ENCODE measurements around the gene MCL1. TPM values are rescaled to one million over a fixed set of nuclear protein-coding genes. Genes with fewer than 3 reads are reported as not detected.

The MCL1 gene
- total RNA-seq, 1 donor from 2014 or later = 212 TPM

GRCh38 chr1:150579945-150580642 is 684 bp upstream of the MCL1 start:
- TF ChIP-seq CTCF (IDR thresholded peaks at IDR 0.05; ENCODE audit: unreplicated experiment) = no peak
- Mint-ChIP-seq H3K4me1 (ENCODE audit: low read depth) (peaks cover 27% of the 10 kb centered on the region), H3K27ac (peak overlapping the region; percentile 99), H3K27me3 (no peaks in the 10 kb centered on the region), H3K4me3 (ENCODE audit: low read depth) (peak overlapping the region; percentile 84), H3K36me3 (ENCODE audit: insufficient read depth) (peaks cover 34% of the 10 kb centered on the region), H3K9me3 (ENCODE audit: low read depth) (no peaks in the 10 kb centered on the region)
- no peak for DNase-seq (ENCODE audit: low spot score, unreplicated experiment)

- DNase-seq (ENCODE audit: low spot score, unreplicated experiment) = no peak
- H3K4me1 Mint-ChIP-seq (ENCODE audit: low read depth) = peaks cover 35% of the 10 kb centered on the region
- no peaks in the 10 kb centered on the region for H3K9me3 Mint-ChIP-seq (ENCODE audit: low read depth)
- no peaks in the 10 kb centered on the region for H3K27me3 Mint-ChIP-seq
- H3K27ac Mint-ChIP-seq = peak overlapping the region; percentile 100
- peak overlapping the region; percentile 95 for H3K4me3 Mint-ChIP-seq (ENCODE audit: low read depth)
- H3K36me3 Mint-ChIP-seq (ENCODE audit: insufficient read depth) = peaks cover 44% of the 10 kb centered on the region
- TF ChIP-seq CTCF (IDR thresholded peaks at IDR 0.05; ENCODE audit: unreplicated experiment) = no peak
Observed at GRCh38 chr1:150578272-150579109, 919 bp downstream of the MCL1 start.

- no peak for TF ChIP-seq CTCF (IDR thresholded peaks at IDR 0.05; ENCODE audit: unreplicated experiment)
- peaks cover 49% of the 10 kb centered on the region for H3K36me3 Mint-ChIP-seq (ENCODE audit: insufficient read depth)
- H3K4me1 Mint-ChIP-seq (ENCODE audit: low read depth) = peaks cover 35% of the 10 kb centered on the region
- no peaks in the 10 kb centered on the region for H3K9me3 Mint-ChIP-seq (ENCODE audit: low read depth)
- no peak for DNase-seq (ENCODE audit: low spot score, unreplicated experiment)
- H3K27me3 Mint-ChIP-seq = no peaks in the 10 kb centered on the region
- peak overlapping the region; percentile 95 for H3K4me3 Mint-ChIP-seq (ENCODE audit: low read depth)
- peak overlapping the region; percentile 100 for H3K27ac Mint-ChIP-seq
Observed at GRCh38 chr1:150577557-150578271, 1.7 kb downstream of the MCL1 start.

GRCh38 chr1:150576794-150577556 is 2.4 kb downstream of the MCL1 start:
- Mint-ChIP-seq H3K27me3 (no peaks in the 10 kb centered on the region), H3K9me3 (ENCODE audit: low read depth) (no peaks in the 10 kb centered on the region), H3K36me3 (ENCODE audit: insufficient read depth) (peaks cover 53% of the 10 kb centered on the region), H3K4me1 (ENCODE audit: low read depth) (peaks cover 37% of the 10 kb centered on the region), H3K27ac (peak overlapping the region; percentile 100), H3K4me3 (ENCODE audit: low read depth) (peak overlapping the region; percentile 95)
- DNase-seq (ENCODE audit: low spot score, unreplicated experiment) = no peak
- no peak for TF ChIP-seq CTCF (IDR thresholded peaks at IDR 0.05; ENCODE audit: unreplicated experiment)

Data from progenitor cell of endocrine pancreas (in vitro differentiated cells).